Measurements from ENCODE around the gene ADAP1. TPM values are rescaled to one million over a fixed set of nuclear protein-coding genes. Genes with fewer than 3 reads are reported as not detected.

The ADAP1 gene
- total RNA-seq, 1 donor: 1.3 TPM

GRCh38 chr7:896346-897075 lies 58.0 kb downstream of the ADAP1 start:
- no peak overlapping the region for H3K4me3 ChIP-seq (ENCODE audit: low read depth, low read length)
- TF ChIP-seq, protein P1, sequence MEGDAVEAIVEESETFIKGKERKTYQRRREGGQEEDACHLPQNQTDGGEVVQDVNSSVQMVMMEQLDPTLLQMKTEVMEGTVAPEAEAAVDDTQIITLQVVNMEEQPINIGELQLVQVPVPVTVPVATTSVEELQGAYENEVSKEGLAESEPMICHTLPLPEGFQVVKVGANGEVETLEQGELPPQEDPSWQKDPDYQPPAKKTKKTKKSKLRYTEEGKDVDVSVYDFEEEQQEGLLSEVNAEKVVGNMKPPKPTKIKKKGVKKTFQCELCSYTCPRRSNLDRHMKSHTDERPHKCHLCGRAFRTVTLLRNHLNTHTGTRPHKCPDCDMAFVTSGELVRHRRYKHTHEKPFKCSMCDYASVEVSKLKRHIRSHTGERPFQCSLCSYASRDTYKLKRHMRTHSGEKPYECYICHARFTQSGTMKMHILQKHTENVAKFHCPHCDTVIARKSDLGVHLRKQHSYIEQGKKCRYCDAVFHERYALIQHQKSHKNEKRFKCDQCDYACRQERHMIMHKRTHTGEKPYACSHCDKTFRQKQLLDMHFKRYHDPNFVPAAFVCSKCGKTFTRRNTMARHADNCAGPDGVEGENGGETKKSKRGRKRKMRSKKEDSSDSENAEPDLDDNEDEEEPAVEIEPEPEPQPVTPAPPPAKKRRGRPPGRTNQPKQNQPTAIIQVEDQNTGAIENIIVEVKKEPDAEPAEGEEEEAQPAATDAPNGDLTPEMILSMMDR (IDR thresholded peaks at IDR 0.05; ENCODE audit: insufficient read depth, low read depth, low read length): no peak
- no peak for DNase-seq (ENCODE audit: low read depth)

DNA sequence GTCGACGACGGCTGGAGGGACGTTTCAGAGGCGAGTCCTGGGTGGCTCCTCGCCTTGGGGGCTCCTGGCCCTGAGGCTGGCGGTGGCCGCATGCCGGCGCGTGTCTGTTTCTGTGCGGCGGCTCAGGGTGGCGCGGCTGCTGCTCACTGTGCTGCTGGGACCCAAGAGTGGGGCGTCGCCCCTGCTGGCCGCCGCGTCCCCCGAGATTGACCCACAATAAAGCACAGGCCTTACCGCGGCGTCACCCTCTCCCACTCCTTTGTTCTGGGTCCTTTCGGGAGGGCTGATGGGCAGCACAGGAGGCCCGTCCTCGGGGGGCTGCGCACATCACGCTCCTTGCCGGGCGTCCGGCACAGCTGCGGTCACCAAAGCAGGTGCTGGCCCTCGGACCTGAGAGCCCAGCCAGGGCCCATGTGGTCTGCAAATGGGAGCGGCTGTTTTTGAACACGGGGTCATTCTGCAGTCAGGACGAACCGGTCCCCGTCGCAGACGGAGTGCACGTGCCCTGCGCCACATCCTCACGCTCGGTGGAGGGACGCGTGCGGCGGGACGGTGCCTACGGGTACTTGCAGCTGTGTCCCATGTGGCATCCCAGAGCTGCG lies 58.9 kb downstream of the ADAP1 start:
- no peak for DNase-seq (ENCODE audit: low read depth)
- TF ChIP-seq, protein P1 (IDR thresholded peaks at IDR 0.05; ENCODE audit: insufficient read depth, low read depth, low read length): no peak
- H3K4me3 ChIP-seq (ENCODE audit: low read depth, low read length): no peak overlapping the region

- TF ChIP-seq, protein P1 (IDR thresholded peaks at IDR 0.05; ENCODE audit: insufficient read depth, low read depth, low read length): no peak
- no peak for DNase-seq (ENCODE audit: low read depth)
- no peak overlapping the region for H3K4me3 ChIP-seq (ENCODE audit: low read depth, low read length)
Measured at GRCh38 chr7:894927-895450, 59.5 kb downstream of the ADAP1 start.

GRCh38 chr7:894164-894867 lies 60.2 kb downstream of the ADAP1 start:
- no peak overlapping the region for H3K4me3 ChIP-seq (ENCODE audit: low read depth, low read length)
- DNase-seq (ENCODE audit: low read depth): no peak
- TF ChIP-seq, protein P1 (IDR thresholded peaks at IDR 0.05; ENCODE audit: insufficient read depth, low read depth, low read length): no peak

DNA sequence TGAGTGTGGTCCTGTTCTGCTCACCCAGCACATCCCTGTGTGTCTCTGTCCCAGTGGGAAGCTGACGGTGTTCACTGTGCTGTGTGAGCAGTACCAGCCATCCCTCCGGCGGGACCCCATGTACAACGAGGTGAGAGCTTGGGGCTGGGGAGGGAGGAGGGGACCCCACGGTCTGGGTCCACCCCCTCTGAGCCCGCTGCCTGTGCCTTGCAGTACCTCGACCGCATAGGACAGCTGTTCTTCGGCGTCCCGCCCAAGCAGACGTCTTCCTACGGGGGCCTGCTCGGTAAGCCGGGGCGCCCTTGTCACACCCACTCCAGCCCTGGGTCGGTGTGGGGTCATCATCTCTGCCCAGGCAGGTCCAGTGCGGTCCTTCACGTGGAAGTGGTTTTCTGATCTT lies 60.8 kb downstream of the ADAP1 start:
- TF ChIP-seq, protein P1 (IDR thresholded peaks at IDR 0.05; ENCODE audit: insufficient read depth, low read depth, low read length): no peak

GRCh38 chr7:892648-893593 lies 61.6 kb downstream of the ADAP1 start:
- no peak overlapping the region for H3K4me3 ChIP-seq (ENCODE audit: low read depth, low read length)
- no peak for DNase-seq (ENCODE audit: low read depth)
- TF ChIP-seq, protein P1 (IDR thresholded peaks at IDR 0.05; ENCODE audit: insufficient read depth, low read depth, low read length): no peak

More for the DNA sequence above, 60.8 kb downstream of the ADAP1 start:
- H3K4me3 ChIP-seq (ENCODE audit: low read depth, low read length): no peak overlapping the region
- DNase-seq (ENCODE audit: low read depth): no peak

Measured in fibroblast of villous mesenchyme (primary cell).